Measurements from ENCODE around the gene MEF2B. TPM values are rescaled to one million over a fixed set of nuclear protein-coding genes. Genes with fewer than 3 reads are reported as not detected.

MEF2B gene
- total RNA-seq, 4 donors from 2014 or later = 0.88 TPM; not detected in 3

GRCh38 chr19:19095691-19096090 lies 74.4 kb downstream of the MEF2B start:
- TF ChIP-seq CTCF (IDR thresholded peaks at IDR 0.05; ENCODE audit: low read depth) = no peak

Other genes with a start within 250 kb of the MEF2B start
- 10 to 100 TPM in 3 of 4 donors, 1 to 10 TPM in 1; 7.5 to 60.2 (median 41.1) TPM for gene HOMER3, start 229.0 kb downstream of the MEF2B start, total RNA-seq
- 10 to 100 TPM; 29.2 to 59.5 (median 42.2) TPM for gene SUGP2, start 136.7 kb downstream of the MEF2B start, total RNA-seq
- 10 to 100 TPM; 12.6 to 28.2 (median 18.6) TPM for gene ARMC6, start 136.7 kb downstream of the MEF2B start, total RNA-seq
- gene SLC25A42, start 106.3 kb downstream of the MEF2B start, total RNA-seq = 10 to 100 TPM in 2 of 4 donors, 1 to 10 TPM in 2; 4.1 to 17.3 (median 8.1) TPM
- 10 to 100 TPM in 3 of 4 donors, 1 to 10 TPM in 1; 9.5 to 21.1 (median 10.2) TPM for gene TMEM161A, start 31.8 kb downstream of the MEF2B start, total RNA-seq
- 10 to 100 TPM in 2 of 4 donors, 1 to 10 TPM in 2; 3.6 to 26.2 (median 10.0) TPM for gene BORCS8, start 21.9 kb upstream of the MEF2B start, total RNA-seq
- 10 to 100 TPM; 34.5 to 45.4 (median 39.6) TPM for gene RFXANK, start 22.0 kb upstream of the MEF2B start, total RNA-seq
- 10 to 100 TPM in 2 of 4 donors, 1 to 10 TPM in 2; 7.0 to 16.3 (median 11.9) TPM for gene NR2C2AP, start 33.2 kb upstream of the MEF2B start, total RNA-seq
- gene NCAN, start 41.7 kb upstream of the MEF2B start, total RNA-seq = not detected
- under 1 TPM in 2 of 4 donors, not detected in 2; 0.82 to 0.88 TPM for gene TM6SF2, start 103.0 kb upstream of the MEF2B start, total RNA-seq
- 10 to 100 TPM; 15.5 to 37.3 (median 24.0) TPM for gene SUGP1, start 150.2 kb upstream of the MEF2B start, total RNA-seq
- gene MAU2, start 150.6 kb upstream of the MEF2B start, total RNA-seq = 10 to 100 TPM; 20.9 to 78.2 (median 43.9) TPM
- 10 to 100 TPM; 24.0 to 32.0 (median 28.9) TPM for gene GATAD2A, start 235.4 kb upstream of the MEF2B start, total RNA-seq